Measurements from ENCODE around the gene AGTRAP. TPM values are rescaled to one million over a fixed set of nuclear protein-coding genes. Genes with fewer than 3 reads are reported as not detected.

Gene AGTRAP
- total and polyA plus RNA-seq, 2 of the 8 experiments (the other 6 are each of a cell fraction or from before 2014, with no cell fraction given): 69.7 to 192 TPM

- TF ChIP-seq CHD7 (IDR thresholded peaks at IDR 0.05; ENCODE audit: insufficient replicate concordance, low read length) (no peak), TAF7 (optimal IDR thresholded peaks at IDR 0.05; ENCODE audit: borderline replicate concordance, low read depth, low read length) (no peak), BRCA1 (IDR thresholded peaks at IDR 0.05; ENCODE audit: low read depth, low read length) (no peak), CTBP2 (IDR thresholded peaks at IDR 0.05; ENCODE audit: borderline replicate concordance, insufficient read depth, insufficient read length, low read length) (no peak), ASH2L (IDR thresholded peaks at IDR 0.05; ENCODE audit: low read length) (no peak)
These were observed 21.1 kb downstream of the AGTRAP start (continued) for GRCh38 chr1:11757047-11757446.

Measured in H1 (cell line).